Liver (tissue), 3 donors: ENCODE results near the gene SECTM1.

ENCODE experiments used
- ATF3 ChIP-seq: IDR thresholded peaks from 2 replicates; pipeline ENCODE4 v1.6.1; 2016; ENCODE audit warnings: antibody characterized with exemption
- CTCF ChIP-seq: fragments of 150-350 bp; IDR thresholded peaks from 2 replicates; pipeline ENCODE4 v1.5.1; 2017; ENCODE audit warnings: improper control_type of control experiment, low read depth, low read length; ENCODE audit not compliant: missing input control
- EGR1 ChIP-seq, 2 donors: IDR thresholded peaks; 2 replicates each; pipeline ENCODE4 v1.6.1; 2016 to 2018; ENCODE audit warnings: antibody characterized with exemption in 2 of 2, low read depth in 2 of 2
- NR2F2 ChIP-seq: IDR thresholded peaks from 2 replicates; pipeline ENCODE4 v1.6.1; 2016; ENCODE audit warnings: antibody characterized with exemption
- ZBTB33 ChIP-seq: IDR thresholded peaks from 2 replicates; pipeline ENCODE4 v1.6.1; 2016; ENCODE audit warnings: antibody characterized with exemption
- donor health status: healthy.
- donor health status: healthy.

- TF ChIP-seq NR2F2 (no peak), CTCF (no peak), ZBTB33 (no peak), ATF3 (no peak), EGR1 (IDR thresholded peaks at IDR 0.05; ENCODE audit: low read depth in 2 of 2) (no peak)
Observed at GRCh38 chr17:82355770-82356427, 22.3 kb upstream of the SECTM1 start.
